Measurements from ENCODE around the gene TRPM4.
"Not testable (repeated sequence)": the region's sequence is repeated elsewhere in the genome, so short reads cannot be mapped to it uniquely, and the experiment has no call there.

TRPM4 gene

DNA sequence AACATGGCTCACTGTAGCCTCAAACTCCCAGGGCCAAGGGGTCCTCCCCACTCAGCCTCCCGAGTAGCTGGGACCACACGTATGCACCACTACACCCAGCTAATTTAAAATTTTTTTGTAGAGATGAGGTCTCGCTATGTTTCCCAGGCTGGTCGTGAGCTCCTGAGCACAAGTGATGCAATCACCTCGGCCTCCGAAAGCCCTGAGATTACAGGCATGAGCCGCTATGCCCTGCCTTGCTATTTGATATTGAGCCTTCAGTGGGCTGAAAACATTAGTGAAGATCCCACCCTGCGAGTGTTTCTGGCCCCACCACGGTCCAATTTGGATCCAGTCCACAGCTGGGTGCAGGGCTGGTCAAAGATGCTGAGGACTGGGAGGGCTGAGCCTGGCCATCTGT is 65.9 kb downstream of the TRPM4 start:
- in situ Hi-C loops (cut with HindIII; ENCODE audit: low sequenced_read_pairs), result no loop called here

- in situ Hi-C loops (cut with HindIII; ENCODE audit: low sequenced_read_pairs), result not testable (repeated sequence)
Measured at GRCh38 chr19:49224441-49224840, 66.8 kb downstream of the TRPM4 start.

DNA sequence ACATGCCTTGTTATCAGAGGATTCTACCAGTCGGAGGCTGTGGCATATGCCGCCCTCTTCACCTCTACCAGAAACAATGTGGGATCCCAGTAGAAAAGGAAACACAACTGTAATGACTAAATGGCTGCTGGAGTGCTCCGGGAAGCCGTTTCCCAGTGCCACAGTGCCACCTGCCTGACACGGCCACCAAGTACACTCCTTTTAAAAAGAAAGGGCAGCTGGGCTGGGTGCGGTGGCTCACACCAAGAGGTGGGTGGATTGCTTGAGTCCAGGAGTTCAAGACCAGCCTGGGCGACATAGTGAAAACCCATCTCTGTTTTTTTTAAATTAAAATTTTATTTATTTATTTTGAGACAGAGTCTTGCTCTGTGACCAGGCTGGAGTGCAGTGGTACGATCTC is 67.3 kb downstream of the TRPM4 start:
- in situ Hi-C loops (cut with HindIII; ENCODE audit: low sequenced_read_pairs), result no loop called here

GRCh38 chr19:49229416-49229815 is 71.8 kb downstream of the TRPM4 start:
- in situ Hi-C loops (cut with HindIII; ENCODE audit: low sequenced_read_pairs), result no loop called here

GRCh38 chr19:49231389-49231788 is 73.8 kb downstream of the TRPM4 start:
- in situ Hi-C loops (cut with HindIII; ENCODE audit: low sequenced_read_pairs), result no loop called here

- in situ Hi-C loops (cut with HindIII; ENCODE audit: low sequenced_read_pairs), result no loop called here
Measured at GRCh38 chr19:49231804-49232203, 74.2 kb downstream of the TRPM4 start.

DNA sequence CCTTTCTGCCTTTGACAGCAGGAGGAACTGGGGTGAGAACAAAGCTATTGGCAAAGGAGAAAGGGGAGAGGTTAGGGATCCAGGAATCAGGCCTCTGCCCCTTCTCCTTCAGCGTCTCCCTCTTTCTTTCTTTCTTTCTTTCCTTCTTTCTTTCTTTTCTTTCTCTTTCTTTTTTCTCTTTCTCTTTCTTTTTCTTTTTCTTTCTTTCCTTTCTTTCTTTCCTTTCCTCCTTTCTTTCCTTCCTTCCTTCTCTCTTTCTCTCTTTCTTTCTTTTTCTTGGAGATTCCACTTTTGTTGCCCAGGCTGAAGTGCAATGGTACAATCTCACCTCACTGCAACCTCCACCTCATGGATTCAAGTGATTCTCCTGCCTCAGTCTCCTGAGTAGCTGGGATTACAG is 75.6 kb downstream of the TRPM4 start:
- in situ Hi-C loops (cut with HindIII; ENCODE audit: low sequenced_read_pairs), result no loop called here

DNA sequence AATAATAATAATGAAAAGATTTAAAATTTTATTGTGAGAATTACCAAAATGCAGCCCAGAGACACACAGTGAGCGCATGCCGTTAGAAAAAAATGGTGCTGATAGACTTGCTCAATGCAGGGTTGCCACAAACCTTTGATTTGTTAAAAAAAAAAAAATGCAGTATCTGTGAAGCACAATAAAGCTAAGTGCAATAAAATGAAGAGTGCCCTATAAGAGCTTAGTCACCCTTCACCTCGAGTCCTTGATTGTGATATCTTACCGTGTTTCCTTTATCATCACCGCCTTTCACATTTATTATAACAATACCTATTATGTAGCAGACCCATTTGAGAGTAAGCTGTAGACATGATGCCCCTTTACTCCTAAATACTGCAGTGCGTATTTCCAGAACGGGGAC is 84.2 kb downstream of the TRPM4 start:
- in situ Hi-C loops (cut with HindIII; ENCODE audit: low sequenced_read_pairs), result no loop called here

GRCh38 chr19:49243129-49243528 is 85.5 kb downstream of the TRPM4 start:
- in situ Hi-C loops (cut with HindIII; ENCODE audit: low sequenced_read_pairs), result no loop called here

DNA sequence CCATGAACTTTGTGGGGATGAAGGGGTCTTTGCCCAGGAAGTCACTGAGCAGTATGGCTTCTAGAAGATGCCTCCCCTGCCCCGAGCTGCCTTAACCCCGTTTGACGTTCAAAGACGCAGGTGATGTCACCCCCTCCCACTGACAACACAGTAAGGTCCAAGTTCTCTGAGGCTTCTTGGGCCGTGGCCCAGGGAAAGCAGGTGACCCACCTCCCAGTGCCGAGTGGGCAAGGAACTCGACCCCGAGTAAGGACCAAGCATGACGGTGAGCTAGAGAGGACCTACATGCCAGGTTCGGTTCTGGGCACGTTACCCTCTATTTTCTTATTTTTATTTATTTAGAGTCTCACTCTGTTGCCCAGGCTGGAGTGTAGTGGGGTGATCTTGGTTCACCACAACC is 86.1 kb downstream of the TRPM4 start:
- in situ Hi-C loops (cut with HindIII; ENCODE audit: low sequenced_read_pairs), result no loop called here

DNA sequence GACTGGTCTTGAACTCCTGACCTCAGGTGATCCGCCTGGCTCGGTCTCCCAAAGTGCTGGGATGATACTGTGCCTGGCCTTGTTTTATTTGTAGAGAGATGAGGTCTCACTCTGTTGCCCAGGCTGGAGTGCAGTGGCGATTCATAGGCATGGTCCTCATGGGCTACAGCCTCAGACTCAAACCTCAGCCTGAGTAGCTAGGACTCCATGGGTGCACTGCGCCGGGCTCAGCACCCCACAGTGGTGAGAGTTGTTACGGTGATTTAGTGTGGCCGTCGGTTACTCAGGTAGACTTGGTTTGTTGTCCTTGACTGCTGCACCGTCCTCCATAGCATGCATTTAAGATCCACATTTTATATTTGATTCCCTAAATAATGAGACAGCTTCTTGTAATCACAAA is 86.7 kb downstream of the TRPM4 start:
- in situ Hi-C loops (cut with HindIII; ENCODE audit: low sequenced_read_pairs), result no loop called here

GRCh38 chr19:49247676-49248075 is 90.1 kb downstream of the TRPM4 start:
- in situ Hi-C loops (cut with HindIII; ENCODE audit: low sequenced_read_pairs), result no loop called here

GRCh38 chr19:49249933-49250332 is 92.3 kb downstream of the TRPM4 start:
- in situ Hi-C loops (cut with HindIII; ENCODE audit: low sequenced_read_pairs), result no loop called here

DNA sequence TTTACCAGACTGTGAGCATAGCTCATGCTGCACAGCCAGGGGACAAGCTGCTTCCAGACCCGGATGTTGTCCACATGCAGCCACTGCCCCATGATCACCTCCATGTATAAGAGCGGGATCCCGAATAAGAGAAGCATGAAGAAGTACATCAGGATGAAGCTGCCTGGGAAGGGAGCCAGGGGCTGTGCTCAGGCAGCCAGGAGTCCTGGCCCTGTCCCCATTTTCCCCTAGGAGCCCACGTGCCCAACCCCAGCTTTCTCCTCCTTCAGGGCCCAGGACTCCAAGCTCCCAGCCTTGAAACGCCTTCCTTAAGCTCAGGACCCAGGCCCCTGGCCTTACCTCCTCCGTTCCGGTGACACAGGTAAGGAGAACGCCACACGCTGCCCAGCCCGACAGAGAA is 98.1 kb downstream of the TRPM4 start:
- in situ Hi-C loops (cut with HindIII; ENCODE audit: low sequenced_read_pairs), result no loop called here

GRCh38 chr19:49256691-49257090 is 99.1 kb downstream of the TRPM4 start:
- in situ Hi-C loops (cut with HindIII; ENCODE audit: low sequenced_read_pairs), result no loop called here
